ENCODE results near the gene CCNYL1. TPM values are rescaled to one million over a fixed set of nuclear protein-coding genes. Genes with fewer than 3 reads are reported as not detected.

Gene CCNYL1
- 6.1 TPM for polyA plus RNA-seq (2012; ENCODE audit: insufficient read depth, insufficient read length, low read depth)

DNA sequence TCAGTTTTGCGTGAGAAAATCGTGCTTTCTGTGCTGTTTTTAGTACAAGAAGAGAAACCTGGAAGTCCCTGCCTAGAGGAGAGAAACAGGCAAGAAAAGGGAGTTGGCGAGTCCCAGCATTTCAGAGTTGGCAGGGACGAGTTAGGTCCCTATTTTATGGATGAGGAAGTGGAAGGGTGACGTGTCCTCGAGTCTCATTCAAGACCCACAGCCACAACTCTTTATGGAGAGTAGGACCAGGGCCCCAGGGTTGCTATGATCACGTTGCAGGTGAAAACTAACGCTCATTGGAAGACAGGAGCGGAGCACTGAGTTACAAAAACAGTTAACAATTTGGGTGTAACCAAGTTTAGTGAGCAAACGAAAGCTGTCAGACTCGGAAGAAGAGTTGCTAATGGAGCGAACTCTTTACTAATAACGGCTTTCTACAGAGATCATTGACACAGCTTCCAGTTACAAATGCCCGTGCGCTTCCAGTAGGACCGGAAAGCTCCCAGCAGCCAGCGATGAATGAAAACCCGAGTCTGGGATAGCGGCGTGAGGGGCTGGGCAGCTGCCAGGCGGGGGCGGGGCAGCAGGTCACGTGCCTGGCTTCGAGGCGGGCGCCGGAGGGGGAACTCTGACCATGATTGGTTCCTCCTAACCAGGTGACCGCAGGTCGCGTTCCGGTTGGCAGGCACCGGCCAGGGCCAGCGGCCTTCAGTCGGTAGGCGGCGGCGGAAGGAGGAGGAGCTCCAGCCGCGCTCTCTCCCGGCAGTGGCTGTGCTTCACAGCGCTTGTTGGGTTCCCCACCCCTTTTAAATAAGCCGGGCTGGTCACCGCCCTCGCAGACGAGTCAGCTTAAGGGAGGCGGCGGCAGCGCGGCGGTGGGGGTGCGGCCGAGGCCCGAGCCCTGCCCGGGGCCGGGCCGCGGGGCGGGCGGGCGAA, at the start of gene CCNYL1:
Gene CCNYL1, plus strand, starts transcription at position 827 of the 927 bp plus-strand sequence. CDS start 257 bp downstream, outside the sequence.
- DNase-seq, result peak; percentile 99
- Histone ChIP-seq H3K4me3 (ENCODE audit: low read depth, low read length) (peak within 1 kb of the TSS; percentile 87), H3K4me1 (no peaks in the 10 kb centered on the region), H3K9me3 (no peaks in the 10 kb centered on the region), H3K36me3 (no peaks in the 10 kb centered on the region), H3K27me3 (no peaks in the 10 kb centered on the region)
- TF ChIP-seq, protein P1, sequence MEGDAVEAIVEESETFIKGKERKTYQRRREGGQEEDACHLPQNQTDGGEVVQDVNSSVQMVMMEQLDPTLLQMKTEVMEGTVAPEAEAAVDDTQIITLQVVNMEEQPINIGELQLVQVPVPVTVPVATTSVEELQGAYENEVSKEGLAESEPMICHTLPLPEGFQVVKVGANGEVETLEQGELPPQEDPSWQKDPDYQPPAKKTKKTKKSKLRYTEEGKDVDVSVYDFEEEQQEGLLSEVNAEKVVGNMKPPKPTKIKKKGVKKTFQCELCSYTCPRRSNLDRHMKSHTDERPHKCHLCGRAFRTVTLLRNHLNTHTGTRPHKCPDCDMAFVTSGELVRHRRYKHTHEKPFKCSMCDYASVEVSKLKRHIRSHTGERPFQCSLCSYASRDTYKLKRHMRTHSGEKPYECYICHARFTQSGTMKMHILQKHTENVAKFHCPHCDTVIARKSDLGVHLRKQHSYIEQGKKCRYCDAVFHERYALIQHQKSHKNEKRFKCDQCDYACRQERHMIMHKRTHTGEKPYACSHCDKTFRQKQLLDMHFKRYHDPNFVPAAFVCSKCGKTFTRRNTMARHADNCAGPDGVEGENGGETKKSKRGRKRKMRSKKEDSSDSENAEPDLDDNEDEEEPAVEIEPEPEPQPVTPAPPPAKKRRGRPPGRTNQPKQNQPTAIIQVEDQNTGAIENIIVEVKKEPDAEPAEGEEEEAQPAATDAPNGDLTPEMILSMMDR (IDR thresholded peaks at IDR 0.05; ENCODE audit: low read depth, low read length), result no peak

DNA sequence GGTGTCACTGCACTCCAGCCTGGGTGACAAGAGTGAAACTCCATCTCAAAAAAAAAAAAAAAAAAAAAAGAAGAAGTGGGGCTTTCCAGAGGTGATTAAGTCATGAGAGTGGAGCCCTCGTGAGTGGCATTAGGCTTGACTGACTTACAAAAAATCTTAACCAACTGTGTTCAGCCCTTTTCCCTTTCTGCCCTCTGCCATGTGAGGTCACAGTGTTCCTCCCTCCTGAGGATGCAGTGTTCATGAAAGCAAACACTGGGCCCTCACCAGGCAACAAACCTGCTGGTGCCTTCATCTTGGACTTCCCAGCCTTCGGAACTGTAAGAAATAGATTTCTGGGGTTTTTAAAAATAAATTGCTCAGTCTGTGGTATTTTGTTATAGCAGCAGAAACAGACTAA, 49.2 kb upstream of the CCNYL1 start:
- Histone ChIP-seq H3K9me3 (no peaks in the 10 kb centered on the region), H3K27me3 (no peaks in the 10 kb centered on the region), H3K36me3 (no peaks in the 10 kb centered on the region), H3K4me3 (ENCODE audit: low read depth, low read length) (no peak overlapping the region), H3K4me1 (no peaks in the 10 kb centered on the region)
- no peak for DNase-seq
- TF ChIP-seq, protein P1 (IDR thresholded peaks at IDR 0.05; ENCODE audit: low read depth, low read length), result no peak

DNA sequence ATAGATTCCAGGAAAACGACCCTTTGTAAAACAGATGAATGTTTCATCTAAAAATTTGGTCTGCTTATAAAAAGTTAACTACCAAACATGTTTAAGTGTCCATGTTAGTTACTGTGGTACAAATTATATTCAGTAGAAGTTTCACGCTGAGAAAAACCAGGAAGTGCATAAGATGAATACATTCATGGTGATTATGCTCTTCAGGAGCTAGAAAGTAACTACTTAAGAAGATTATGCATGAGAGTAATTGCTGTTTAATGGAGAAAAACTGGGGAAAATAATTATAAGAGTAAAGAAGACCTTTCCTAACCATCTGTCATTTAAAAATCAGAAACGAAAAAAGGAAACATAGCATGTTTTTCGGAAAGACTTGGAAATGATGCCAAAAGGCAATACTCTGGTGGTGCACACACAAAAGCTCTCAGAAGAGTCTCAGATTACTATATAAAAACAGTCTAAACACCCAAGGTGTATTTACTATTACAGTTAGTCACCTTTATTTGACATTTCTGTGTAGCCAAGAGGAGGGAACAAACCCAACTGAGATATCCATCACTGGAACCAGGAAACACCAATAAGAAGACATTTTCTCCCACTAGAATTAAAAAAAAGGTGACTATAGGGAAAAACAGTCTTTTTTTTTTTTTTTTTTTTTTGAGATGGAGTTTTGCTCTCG, 47.4 kb upstream of the CCNYL1 start:
- H3K36me3 ChIP-seq, result no peaks in the 10 kb centered on the region
- H3K4me1 ChIP-seq, result no peaks in the 10 kb centered on the region
- TF ChIP-seq, protein P1 (IDR thresholded peaks at IDR 0.05; ENCODE audit: low read depth, low read length), result no peak
- no peaks in the 10 kb centered on the region for H3K27me3 ChIP-seq
- DNase-seq, result no peak
- H3K4me3 ChIP-seq (ENCODE audit: low read depth, low read length), result no peak overlapping the region
- H3K9me3 ChIP-seq, result no peaks in the 10 kb centered on the region

DNA sequence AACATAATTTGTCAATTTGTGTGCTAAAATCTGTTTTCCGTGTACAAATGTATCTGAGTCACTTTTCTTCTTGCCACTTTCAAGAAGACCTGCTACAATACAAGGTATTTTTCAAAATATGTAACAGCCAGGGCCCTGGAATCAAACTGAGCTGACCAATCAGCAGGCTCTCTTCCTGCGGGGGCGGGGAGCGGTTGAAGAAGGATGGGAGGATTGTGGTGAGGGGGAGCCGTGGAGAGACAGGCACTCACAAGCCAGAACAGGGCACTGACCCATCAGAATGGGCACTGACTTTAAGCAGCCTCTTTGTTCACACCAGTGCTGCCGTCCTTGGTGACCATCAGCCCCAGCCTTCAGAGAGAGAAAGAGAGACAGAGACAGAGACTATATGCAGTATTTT, 40.6 kb upstream of the CCNYL1 start:
- no peaks in the 10 kb centered on the region for H3K9me3 ChIP-seq
- H3K27me3 ChIP-seq, result no peaks in the 10 kb centered on the region
- no peak for DNase-seq
- no peaks in the 10 kb centered on the region for H3K4me1 ChIP-seq
- TF ChIP-seq, protein P1 (IDR thresholded peaks at IDR 0.05; ENCODE audit: low read depth, low read length), result no peak
- H3K36me3 ChIP-seq, result no peaks in the 10 kb centered on the region
- H3K4me3 ChIP-seq (ENCODE audit: low read depth, low read length), result no peak overlapping the region

DNA sequence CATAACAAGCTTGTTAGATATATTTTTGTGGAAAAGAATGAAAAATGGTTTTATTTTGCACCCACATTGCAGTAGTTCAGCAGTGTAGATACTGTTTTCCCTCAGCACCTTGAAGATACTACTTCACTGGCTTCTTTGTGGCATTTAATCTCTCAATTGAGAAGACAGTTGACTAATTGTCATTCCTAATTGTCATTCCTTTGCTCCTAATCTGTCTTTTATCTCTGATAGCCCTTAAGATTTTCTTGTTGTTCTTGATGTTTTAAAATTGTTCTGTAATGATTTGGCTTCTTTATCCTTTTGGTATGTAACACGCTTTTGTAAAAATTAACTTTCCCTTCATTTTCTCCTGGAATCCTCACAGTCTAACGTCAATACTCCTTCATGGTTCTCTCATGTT, 38.0 kb upstream of the CCNYL1 start:
- TF ChIP-seq, protein P1 (IDR thresholded peaks at IDR 0.05; ENCODE audit: low read depth, low read length), result no peak
- H3K4me3 ChIP-seq (ENCODE audit: low read depth, low read length), result no peak overlapping the region
- H3K4me1 ChIP-seq, result no peaks in the 10 kb centered on the region
- H3K36me3 ChIP-seq, result no peaks in the 10 kb centered on the region
- H3K9me3 ChIP-seq, result no peaks in the 10 kb centered on the region
- no peak for DNase-seq
- H3K27me3 ChIP-seq, result no peaks in the 10 kb centered on the region
